ENCODE measurements around the gene MAP2K3. TPM values are rescaled to one million over a fixed set of nuclear protein-coding genes. Genes with fewer than 3 reads are reported as not detected.

MAP2K3 gene
- total RNA-seq, 2 donors from 2014 or later: 15.3 to 48.1 TPM

GRCh38 chr17:21252289-21252795 lies 32.2 kb upstream of the MAP2K3 start:
- H3K27me3 ChIP-seq: no peaks in the 10 kb centered on the region
- intact Hi-C loops (cut with DNase I): no loop called here
- H3K4me1 ChIP-seq: peaks cover 23% of the 10 kb centered on the region
- H3K36me3 ChIP-seq (replicated peaks in 1 of 2; ENCODE audit: insufficient read depth in 1 of 2, low read depth in 2 of 2): no peaks in the 10 kb centered on the region
- TF ChIP-seq POLR2A (IDR thresholded peaks at IDR 0.05) (no peak), CTCF (IDR thresholded peaks at IDR 0.05) (no peak)
- whole genome bisulfite sequencing, 2 donors: 13 to 14% methylated on average over 10 to 12 of the region's 12 CpGs
- ATAC-seq (no peak), DNase-seq (no peak)
- H3K4me3 ChIP-seq: peak overlapping the region in 1 of 2 donors; percentile 37
- H3K9me3 ChIP-seq: no peaks in the 10 kb centered on the region
- peak overlapping the region in 3 of 4 donors; percentile 63 to 76 (median 68) for H3K27ac ChIP-seq

DNA sequence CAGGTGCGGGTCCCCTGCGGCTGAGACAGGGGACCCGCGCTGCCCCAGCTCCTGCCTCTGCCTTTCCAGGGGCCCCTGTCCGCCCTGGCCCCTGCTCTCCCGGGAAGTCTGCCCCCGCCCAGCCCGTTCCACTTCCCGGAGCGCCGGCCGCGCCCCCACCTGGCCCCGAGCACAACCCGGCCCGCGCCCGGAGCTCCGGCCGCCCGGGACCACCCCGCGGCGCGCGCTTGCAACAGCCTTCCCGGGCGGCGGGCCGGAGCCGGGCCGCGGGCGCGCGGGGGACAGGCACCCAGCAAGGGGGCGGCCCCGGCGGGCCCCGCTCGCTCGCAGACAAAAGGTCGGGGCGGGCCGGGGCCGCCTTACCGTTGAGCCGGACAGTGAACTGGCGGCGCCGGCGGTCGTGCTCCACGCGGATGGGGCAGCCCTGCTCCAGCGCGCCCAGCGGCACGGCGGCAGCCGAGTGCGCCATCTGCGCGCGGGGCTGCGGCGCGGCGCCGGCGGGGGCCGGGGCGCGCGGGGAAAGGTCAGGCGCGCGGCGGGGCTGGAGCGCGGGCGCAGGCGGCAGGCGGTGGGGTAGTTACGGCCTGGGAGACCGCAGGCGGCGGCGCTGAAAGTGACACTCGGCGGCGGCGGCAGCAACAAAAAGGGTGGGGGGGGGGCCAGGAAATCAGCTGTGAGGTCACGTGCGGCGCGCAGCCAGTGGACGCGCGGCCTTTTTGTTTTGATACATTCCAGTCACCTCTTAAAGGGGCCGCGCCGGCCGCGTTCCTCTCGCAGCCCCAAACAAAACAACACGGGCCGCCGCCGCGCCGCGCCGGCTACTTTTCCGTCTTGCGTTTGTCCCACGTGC lies 31.5 kb upstream of the MAP2K3 start, which contains the start of gene NATD1:
NATD1 (minus strand) TSS at position 615 of the 850 bp plus-strand sequence; CDS start at position 469, 146 bp downstream.
- intact Hi-C loops (cut with DNase I): no loop called here

GRCh38 chr17:21253646-21254441 lies 30.7 kb upstream of the MAP2K3 start:
- peak overlapping the region in 1 of 2 donors; percentile 20 for H3K4me3 ChIP-seq
- 33 to 45% methylated on average over 12 to 15 of the region's 15 CpGs for WGBS, 2 donors
- H3K27me3 ChIP-seq: no peaks in the 10 kb centered on the region
- peaks cover 23% of the 10 kb centered on the region for H3K4me1 ChIP-seq
- H3K27ac ChIP-seq: peak overlapping the region; percentile 56 to 76 (median 65)
- intact Hi-C loops (cut with DNase I): no loop called here
- no peak for DNase-seq
- ATAC-seq: peak; percentile 3
- no peaks in the 10 kb centered on the region for H3K9me3 ChIP-seq
- TF ChIP-seq POLR2A (IDR thresholded peaks at IDR 0.05): no peak
- TF ChIP-seq CTCF (IDR thresholded peaks at IDR 0.05): no peak
- H3K36me3 ChIP-seq (replicated peaks in 1 of 2; ENCODE audit: insufficient read depth in 1 of 2, low read depth in 2 of 2): no peaks in the 10 kb centered on the region

More for the DNA sequence above, 31.5 kb upstream of the MAP2K3 start, which contains the start of gene NATD1:
- WGBS, 2 donors: 0 to 1% methylated on average over 26 to 103 of the region's 117 CpGs
- Histone ChIP-seq H3K36me3 (replicated peaks in 1 of 2; ENCODE audit: insufficient read depth in 1 of 2, low read depth in 2 of 2) (no peaks in the 10 kb centered on the region), H3K27ac (peak within 1 kb of the TSS; percentile 62 to 76 (median 66)), H3K27me3 (no peaks in the 10 kb centered on the region), H3K4me3 (peak within 1 kb of the TSS in 1 of 2 donors; percentile 37), H3K9me3 (no peaks in the 10 kb centered on the region), H3K4me1 (peaks cover 23% of the 10 kb centered on the region)
- no peak for TF ChIP-seq CTCF (IDR thresholded peaks at IDR 0.05)
- peak in 2 of 3 donors; percentile 31 to 37 for TF ChIP-seq POLR2A (IDR thresholded peaks at IDR 0.05)
- DNase-seq (peak; percentile 87 to 93 (median 89)), ATAC-seq (peak; percentile 91)

DNA sequence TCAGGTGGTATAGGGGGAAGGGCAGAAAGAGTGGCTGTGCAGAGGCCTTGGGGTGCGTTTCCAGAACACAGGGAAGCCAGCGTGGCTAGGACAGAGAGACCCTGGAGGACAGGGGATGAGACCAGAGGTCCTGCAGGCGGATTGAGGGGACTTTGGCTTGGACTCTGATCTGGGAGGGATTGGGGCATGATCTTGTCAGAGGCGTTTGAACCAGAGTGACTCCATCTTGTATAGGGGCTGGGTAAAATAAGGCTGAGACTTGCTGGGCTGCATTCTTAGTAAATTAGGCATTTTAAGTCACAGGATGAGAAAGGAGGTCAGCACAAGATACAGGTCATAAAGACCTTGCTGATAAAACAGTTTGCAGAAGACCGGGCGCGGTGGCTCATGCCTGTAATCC lies 25.9 kb upstream of the MAP2K3 start:
- intact Hi-C loops (cut with DNase I): no loop called here
- 71 to 88% methylated on average over 6 to 7 of the region's 7 CpGs for WGBS, 2 donors
- TF ChIP-seq CTCF (IDR thresholded peaks at IDR 0.05) (no peak), POLR2A (IDR thresholded peaks at IDR 0.05) (no peak)
- DNase-seq (no peak), ATAC-seq (no peak)
- H3K36me3 ChIP-seq (replicated peaks in 1 of 2; ENCODE audit: insufficient read depth in 1 of 2, low read depth in 2 of 2): no peaks in the 10 kb centered on the region
- no peak overlapping the region for H3K4me3 ChIP-seq
- no peaks in the 10 kb centered on the region for H3K27me3 ChIP-seq
- peaks cover 6% of the 10 kb centered on the region for H3K4me1 ChIP-seq
- no peak overlapping the region for H3K27ac ChIP-seq
- no peaks in the 10 kb centered on the region for H3K9me3 ChIP-seq
